GM19467 (cell line): Measurements from ENCODE around the gene FOXG1.

Experiments
- ATAC-seq: cut with Tn5 transposase; IDR thresholded peaks from one replicate; pipeline ENCODE4 v1.9.1; 2021; ENCODE audit warnings: mild to moderate bottlenecking, moderate library complexity; ENCODE audit not compliant: unreplicated experiment

Gene FOXG1

GRCh38 chr14:28761438-28762291 is 4.9 kb upstream of the FOXG1 start:
- ATAC-seq, result no peak

- no peak for ATAC-seq
These were observed 4.2 kb upstream of the FOXG1 start for GRCh38 chr14:28762303-28762954.

GRCh38 chr14:28762955-28763326 is 3.6 kb upstream of the FOXG1 start:
- no peak for ATAC-seq

- ATAC-seq, result no peak
These were observed 2.8 kb upstream of the FOXG1 start for GRCh38 chr14:28763751-28764256.

- no peak for ATAC-seq
These were observed 2.1 kb upstream of the FOXG1 start for GRCh38 chr14:28764257-28765160.

GRCh38 chr14:28765169-28765830 is 1.3 kb upstream of the FOXG1 start:
- ATAC-seq, result no peak

GRCh38 chr14:28765831-28766468 is 637 bp upstream of the FOXG1 start:
- ATAC-seq, result no peak

- ATAC-seq, result no peak
These were observed 654 bp downstream of the FOXG1 start for GRCh38 chr14:28767030-28767852.

- no peak for ATAC-seq
These were observed 1.5 kb downstream of the FOXG1 start for GRCh38 chr14:28767853-28768741.

GRCh38 chr14:28769276-28769880 is 2.8 kb downstream of the FOXG1 start:
- ATAC-seq, result no peak

- ATAC-seq, result no peak
These were observed 3.5 kb downstream of the FOXG1 start for GRCh38 chr14:28770061-28770460.

GRCh38 chr14:28770630-28771029 is 4.0 kb downstream of the FOXG1 start:
- no peak for ATAC-seq

- ATAC-seq, result no peak
These were observed 4.6 kb downstream of the FOXG1 start for GRCh38 chr14:28771168-28771567.

- ATAC-seq, result no peak
These were observed 6.0 kb downstream of the FOXG1 start for GRCh38 chr14:28772613-28773012.

GRCh38 chr14:28773176-28773575 is 6.6 kb downstream of the FOXG1 start:
- ATAC-seq, result no peak

GRCh38 chr14:28773861-28774691 is 7.5 kb downstream of the FOXG1 start:
- no peak for ATAC-seq
